HG03025 (cell line): ENCODE data around the gene F2RL3.
"Not testable (repeated sequence)": the region's sequence is repeated elsewhere in the genome, so short reads cannot be mapped to it uniquely, and the experiment has no call there.

Experiments used
- ATAC-seq: cut with Tn5 transposase; IDR thresholded peaks from one replicate; pipeline ENCODE4 v1.9.1; 2021; ENCODE audit warnings: mild to moderate bottlenecking, moderate library complexity; ENCODE audit not compliant: unreplicated experiment, low FRiP score

The F2RL3 gene

DNA sequence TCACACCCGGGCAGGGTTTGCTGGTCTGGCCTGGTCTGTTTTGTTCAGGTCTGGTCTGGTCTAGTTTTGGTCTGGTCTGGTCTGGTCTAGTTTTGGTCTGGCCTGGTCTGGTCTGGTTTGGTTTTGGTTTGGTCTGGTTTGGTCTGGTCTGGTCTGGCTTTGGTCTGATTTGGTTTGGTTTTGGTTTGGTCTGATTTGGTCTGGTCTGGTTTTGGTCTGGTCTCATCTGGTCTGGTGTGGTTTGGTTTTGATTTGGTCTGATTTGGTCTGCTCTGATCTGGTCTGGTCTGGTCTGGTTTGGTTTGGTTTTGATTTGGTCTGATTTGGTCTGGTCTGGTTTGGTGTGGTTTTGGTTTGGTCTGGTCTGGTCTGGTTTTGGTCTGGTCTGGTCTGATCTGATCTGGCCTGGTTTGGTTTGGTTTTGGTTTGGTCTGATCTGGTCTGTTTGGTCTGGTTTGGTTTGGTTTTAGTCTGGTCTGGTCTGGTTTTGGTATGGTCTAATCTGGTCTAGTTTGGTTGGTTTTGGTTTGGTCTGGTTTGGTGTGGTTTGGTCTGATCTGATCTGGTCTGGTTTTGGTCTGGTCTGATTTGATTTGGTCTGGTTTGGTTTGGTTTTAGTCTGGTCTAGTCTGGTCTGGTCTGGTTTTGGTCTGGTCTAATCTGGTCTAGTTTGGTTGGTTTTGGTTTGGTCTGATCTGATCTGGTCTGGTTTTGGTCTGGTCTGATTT is 14.4 kb upstream of the F2RL3 start:
- no peak for ATAC-seq

DNA sequence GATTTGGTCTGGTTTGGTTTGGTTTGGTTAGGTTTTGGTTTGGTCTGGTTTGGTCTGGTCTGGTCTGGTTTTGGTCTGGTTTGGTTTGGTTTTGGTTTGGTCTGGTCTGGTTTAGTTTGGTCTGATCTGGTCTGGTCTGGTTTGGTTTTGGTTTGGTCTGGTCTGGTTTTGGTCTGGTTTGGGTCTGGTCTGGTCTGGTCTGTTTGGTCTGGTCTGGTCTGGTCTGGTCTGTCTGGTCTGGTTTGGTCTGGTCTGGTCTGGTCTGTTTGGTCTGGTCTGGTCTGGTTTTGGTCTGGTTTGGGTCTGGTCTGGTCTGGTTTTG is 13.9 kb upstream of the F2RL3 start:
- ATAC-seq = not testable (repeated sequence)

DNA sequence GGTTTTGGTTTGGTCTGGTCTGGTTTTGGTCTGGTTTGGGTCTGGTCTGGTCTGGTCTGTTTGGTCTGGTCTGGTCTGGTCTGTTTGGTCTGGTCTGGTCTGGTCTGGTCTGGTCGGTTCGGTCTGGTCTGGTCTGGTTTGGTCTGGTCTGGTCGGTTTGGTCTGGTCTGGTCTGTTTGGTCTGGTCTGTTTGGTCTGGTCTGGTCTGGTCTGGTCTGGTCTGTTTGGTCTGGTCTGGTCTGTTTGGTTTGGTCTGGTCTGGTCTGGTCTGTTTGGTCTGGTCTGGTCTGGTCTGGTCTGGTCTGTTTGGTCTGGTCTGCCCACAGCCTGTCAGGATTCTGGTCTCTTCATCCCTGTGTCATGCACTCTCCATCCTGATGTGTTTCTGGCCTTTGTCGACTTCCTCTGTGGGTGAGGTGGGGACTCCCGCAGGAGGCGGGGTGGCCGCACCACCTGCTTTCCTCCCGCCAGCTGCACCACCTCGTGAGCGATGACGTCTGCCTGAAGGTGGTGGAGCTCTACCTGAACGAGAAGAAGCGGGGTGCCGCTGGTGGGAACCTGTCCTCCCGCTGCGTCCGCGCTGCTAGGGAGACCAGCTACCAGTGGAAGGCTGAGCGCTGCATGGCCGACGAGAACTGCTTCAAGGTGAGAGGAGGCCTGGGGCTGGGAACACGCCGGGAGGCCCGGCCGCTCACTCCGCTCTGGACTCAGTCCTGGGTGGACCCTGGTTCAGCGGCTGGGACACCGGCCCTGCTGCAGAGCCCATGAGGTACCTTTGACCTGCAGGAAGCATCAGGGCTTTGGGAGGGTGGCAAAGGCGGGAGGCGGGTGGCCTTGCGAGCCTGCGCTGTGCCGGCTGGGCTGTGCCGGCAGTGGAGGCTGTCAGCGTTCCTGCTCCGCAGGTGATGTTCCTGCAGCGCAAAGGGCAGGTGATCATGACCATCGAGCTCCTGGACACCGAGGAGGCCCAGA is 12.9 kb upstream of the F2RL3 start:
- no peak for ATAC-seq

DNA sequence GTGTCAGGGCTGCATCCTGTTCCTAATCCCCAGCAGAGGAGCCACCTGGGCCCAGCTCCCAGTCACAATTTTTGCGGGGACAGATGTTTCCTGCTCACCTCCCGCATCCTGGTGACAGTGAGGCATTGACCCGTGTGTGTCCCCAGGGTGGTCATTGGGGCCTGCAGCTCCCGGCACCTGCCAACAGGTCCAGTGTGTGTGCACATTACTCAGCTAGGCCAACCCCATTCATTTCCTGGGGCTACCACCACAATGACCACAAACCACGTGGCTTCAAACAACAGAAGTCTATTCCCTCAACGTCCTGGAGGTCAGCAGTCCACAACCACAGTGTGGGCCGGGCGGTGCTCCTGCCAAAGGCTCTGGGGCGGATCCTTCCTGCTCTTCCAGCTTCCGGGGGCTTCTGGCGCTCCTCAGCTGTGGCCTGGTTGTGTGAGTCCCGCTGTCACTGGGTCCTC is 11.9 kb upstream of the F2RL3 start:
- no peak for ATAC-seq

DNA sequence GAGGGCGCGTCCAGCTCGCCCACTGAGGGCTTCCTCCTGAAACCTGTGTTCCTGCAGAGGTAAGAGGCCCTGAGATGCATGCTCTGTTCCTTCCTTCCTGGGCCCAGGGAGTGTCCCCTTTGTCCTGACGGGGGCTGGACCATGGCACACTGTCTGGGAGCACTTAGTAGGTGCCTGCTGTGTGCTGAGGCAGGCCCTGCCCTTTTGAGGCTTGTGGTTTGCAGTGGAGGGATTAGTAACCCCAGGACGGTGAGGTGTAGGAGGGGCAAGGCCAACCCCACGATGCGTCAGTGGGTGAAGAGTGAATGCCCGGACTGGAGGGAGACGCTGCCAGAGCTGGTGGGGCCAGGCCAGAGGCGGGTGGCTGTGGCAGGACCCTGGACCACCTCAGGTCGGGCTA is 11.2 kb upstream of the F2RL3 start:
- ATAC-seq = no peak

DNA sequence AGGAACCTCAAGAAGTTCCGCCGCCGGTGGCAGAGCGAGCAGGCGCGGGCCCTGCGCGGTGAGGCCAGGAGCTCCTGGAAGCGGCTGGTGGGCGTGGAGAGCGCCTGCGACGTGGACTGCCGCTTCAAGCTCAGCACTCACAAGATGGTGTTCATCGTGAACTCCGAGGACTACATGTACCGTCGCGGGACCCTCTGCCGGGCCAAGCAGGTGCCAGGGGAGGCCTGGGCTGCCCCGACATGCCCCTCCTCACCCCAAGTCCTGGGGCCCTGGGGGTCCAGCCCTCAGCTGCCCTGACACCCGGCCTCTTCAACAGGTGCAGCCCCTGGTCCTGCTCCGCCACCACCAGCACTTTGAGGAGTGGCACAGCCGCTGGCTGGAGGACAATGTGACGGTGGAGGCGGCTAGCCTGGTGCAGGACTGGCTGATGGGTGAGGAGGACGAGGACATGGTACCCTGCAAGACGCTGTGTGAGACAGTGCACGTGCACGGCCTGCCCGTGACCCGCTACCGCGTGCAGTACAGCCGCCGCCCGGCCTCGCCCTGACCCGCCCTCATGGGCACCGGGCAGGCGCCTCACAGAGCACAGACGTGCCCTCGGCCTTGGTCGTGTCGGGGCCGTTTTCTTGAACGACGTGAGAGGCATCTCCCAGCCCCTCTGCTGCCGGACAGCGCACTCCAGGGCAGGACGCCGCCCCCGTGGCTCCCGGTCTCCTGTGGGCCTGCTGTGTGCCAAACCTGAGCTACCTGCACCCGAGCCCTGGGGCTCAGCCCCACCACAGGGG is 10.4 kb upstream of the F2RL3 start:
- ATAC-seq = no peak

DNA sequence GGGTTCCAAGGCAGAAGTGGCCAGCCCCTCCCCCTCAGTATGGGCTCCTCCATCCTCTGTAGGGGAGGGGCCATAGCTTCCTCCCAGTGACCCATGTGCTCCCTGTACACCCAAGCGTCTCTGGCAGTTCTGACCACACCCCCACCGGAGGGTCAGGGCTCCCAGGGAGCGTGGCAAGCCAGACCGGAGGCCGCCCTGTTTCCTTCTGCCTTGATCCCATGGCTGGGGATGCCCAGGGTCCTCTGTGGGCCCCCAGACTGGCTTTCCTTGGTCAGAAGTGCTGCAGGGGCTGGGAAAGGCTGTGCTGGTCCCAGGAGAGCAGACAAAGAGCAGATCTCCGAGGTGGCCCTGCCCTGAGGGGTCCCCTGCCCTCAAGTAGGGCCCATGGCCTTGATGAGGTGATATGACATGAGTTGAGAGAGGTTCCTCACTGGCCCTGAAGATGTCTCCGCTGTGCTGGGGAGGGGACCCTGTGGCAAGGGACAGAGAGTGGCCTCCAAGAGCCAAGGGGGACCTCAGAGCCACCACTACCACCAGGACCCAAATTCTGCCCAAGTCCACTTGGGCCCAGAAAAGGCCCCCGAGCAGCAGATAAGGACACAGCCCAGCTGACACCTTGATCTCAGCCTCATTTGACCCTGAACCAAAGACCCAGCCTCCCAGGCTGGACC is 7.8 kb upstream of the F2RL3 start:
- ATAC-seq = no peak

DNA sequence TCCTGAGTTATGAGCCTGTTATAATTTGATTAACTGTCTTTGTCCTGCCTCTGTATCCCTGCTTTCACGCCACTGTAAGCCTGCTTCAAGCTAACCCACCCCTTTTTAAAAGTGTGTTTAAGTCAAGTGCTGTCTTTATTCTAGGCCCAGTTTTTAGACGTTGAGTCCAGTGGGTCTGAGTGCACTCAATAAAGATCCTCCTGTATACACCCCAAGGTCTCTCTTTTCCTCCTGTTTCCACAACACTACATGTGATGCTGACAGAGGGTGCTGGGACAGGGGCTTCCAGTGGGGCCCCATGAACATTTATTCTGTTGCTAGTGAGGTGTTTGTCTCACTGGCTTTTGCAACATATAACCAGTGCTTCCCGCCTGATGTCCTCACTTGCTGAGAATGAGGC is 6.7 kb upstream of the F2RL3 start:
- no peak for ATAC-seq

DNA sequence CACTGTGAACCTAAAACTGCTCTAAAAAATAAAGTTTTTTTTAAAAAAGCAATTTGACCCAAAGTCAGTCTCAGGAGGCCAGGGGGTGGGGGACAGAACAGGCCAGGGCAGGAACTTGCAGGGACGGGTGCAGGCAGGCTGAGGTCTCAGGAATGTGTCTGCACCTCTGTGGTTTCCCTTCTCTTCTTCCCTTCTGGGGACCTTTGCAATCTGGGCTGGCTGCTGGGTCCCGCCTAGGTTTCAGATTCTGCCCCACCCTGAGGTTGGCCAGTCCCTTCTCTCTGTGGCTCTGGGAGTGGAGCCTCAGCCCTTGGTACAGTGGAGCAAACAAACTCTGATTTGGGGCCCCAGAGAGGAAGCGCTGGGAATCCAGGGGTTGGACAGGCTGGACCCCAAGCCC is 5.3 kb upstream of the F2RL3 start:
- no peak for ATAC-seq

DNA sequence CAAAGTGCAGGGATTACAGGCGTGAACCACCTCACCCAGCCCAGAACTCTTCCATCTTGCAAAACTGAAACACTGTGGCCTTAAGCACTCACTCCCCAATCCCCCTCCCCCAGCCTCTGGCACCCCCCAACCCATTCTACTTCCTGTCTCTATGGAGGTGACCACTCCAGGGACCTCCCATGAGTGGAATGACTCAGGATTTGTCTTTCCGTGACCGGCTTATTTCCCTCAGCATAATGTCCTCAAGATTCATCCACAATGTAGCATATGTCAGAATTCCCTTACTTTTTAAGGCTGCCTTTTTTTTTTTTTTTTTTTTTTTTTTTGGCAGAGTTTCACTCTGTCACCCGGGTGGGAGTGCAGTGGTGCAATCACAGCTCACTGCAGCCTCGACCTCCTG is 3.6 kb upstream of the F2RL3 start:
- no peak for ATAC-seq

DNA sequence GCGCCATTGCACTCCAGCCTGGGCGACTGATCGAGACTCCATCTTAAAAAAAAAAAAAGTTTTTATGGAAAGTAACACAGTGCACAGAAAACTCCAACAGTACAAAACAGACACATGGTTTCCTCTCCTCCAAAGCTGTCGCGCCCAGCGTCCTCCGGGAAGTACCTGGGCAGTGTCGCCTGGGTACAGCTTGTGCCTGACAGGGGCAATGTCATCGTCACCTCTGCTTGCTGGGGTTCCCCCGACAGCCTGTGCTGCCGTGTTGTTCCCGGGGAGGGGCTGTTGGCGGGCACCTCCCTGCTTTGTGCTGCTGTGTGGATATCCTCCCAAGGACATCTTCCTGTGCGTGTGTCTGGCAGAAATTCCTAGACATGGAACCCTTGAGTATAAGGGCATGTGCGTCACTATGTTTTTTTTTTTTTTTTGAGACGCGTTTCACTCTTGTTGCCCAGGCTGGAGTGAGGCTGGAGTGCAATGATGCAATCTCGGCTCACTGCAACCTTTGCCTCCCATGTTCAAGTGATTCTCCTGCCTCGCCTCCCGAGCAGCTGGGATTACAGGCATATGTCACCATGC is 2.4 kb upstream of the F2RL3 start:
- no peak for ATAC-seq

DNA sequence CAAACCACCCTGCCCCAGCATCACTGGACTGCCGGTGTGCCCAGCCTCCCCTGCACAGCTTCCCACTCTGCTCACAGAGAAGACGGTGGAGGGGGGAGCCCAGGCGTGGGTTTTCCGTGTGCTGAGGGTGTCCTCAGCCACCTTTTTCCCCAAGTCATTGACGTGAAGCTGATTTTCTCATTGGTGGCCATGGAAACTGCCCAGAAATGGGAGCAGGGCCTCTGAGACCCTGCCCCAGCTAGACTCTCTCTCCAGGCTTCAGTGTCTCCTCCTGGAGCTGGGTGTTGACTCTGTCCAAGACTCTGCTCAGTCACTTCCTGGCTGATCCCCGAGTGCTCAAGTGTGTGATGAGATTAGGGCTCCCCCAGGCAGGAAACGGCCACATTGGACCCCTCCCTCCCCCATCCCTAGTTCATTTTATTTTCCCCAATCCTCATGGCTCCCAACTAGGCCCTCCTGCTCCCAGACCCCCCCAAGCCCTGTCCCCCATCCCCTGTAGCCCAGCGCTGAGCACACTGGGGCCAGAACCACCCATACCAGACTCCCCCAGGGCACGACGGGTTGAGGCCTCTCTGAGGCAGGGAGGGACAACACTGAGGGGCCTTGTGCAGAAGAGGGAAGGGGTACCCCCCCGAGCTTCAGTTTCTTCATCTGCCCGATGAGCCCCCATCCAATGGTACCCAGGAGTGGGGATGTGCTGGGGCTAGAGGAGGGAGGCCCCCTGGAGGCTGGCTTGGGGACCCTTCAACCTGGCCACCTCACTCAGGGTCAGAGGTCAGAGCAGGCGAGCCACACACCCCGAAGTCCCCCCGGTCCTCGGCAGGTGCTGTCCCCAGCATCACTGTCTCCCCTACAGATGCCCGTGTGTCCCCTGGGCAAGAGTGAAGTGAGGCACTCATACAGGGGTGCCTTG is 1.2 kb upstream of the F2RL3 start:
- no peak for ATAC-seq

DNA sequence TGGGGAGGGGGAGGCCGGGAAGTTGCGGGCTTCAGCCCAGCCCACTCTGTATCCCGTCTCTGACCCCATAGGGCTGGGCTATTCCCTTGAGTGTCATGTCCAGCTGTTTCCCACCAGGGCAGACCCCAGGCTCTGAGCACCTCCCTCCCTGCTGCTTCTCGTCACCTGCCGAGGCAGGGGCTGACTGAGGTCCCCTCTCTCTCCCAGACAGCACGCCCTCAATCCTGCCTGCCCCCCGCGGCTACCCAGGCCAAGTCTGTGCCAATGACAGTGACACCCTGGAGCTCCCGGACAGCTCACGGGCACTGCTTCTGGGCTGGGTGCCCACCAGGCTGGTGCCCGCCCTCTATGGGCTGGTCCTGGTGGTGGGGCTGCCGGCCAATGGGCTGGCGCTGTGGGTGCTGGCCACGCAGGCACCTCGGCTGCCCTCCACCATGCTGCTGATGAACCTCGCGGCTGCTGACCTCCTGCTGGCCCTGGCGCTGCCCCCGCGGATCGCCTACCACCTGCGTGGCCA is 625 bp downstream of the F2RL3 start:
- no peak for ATAC-seq

DNA sequence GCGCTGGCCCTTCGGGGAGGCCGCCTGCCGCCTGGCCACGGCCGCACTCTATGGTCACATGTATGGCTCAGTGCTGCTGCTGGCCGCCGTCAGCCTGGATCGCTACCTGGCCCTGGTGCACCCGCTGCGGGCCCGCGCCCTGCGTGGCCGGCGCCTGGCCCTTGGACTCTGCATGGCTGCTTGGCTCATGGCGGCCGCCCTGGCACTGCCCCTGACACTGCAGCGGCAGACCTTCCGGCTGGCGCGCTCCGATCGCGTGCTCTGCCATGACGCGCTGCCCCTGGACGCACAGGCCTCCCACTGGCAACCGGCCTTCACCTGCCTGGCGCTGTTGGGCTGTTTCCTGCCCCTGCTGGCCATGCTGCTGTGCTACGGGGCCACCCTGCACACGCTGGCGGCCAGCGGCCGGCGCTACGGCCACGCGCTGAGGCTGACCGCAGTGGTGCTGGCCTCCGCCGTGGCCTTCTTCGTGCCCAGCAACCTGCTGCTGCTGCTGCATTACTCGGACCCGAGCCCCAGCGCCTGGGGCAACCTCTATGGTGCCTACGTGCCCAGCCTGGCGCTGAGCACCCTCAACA is 1.2 kb downstream of the F2RL3 start:
- no peak for ATAC-seq

DNA sequence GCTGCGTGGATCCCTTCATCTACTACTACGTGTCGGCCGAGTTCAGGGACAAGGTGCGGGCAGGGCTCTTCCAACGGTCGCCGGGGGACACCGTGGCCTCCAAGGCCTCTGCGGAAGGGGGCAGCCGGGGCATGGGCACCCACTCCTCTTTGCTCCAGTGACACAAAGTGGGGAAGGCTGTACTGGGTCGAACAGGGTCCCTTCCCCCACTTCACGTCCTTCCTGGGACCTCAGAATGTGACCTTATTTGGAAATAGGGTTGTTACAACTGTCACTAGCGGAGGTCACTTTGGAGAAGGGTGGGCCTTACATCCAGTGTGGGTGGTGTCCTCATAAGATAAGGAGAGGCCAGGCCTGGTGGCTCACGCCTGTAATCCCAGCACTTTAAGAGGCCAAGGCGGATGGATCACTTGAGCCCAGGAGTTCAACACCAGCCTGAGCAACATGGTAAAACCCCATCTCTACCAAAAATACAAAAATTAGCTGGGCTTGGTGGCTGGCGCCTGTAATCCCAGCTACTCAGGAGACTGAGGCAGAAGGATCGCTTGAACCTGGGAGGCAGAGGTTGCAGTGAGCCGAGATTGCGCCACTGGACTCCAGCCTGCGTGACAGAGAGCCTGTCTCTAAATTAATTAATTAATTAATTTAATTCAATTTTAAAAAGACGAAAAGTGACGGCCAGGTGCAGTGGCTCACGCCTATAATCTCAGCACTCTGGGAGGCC is 1.8 kb downstream of the F2RL3 start:
- no peak for ATAC-seq

DNA sequence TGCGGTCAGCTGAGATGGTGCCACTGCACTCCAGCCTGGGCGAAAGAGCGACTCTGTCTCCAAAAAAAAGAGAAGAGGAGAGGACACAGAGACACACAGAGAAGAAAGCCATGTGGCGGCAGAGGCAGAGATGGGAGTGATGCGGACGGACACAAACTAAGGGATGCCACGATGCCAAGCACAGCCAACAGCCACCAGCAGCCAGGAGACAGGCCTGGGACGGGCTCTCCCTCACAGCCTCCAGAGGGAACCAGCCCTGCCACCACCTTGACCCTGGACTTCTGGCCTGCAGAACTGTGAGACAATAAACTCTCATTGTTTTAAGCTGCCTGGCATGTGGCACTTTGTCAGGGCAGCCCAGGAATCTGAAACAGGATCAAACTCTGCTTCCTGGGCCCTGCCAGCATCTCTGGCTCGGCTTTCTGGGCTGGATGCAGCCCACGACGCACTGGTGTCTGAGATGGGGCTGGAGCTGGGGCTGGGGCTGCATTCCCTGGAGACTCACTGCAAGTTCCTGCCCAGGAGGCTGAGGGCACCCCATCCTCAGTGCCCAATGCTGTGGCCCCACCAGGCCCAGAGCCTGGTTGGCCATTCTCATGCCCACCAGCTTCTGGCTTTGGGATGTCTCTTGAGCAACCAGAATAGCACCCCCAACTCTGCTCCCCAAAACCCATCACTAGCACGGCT is 3.0 kb downstream of the F2RL3 start:
- ATAC-seq = no peak

DNA sequence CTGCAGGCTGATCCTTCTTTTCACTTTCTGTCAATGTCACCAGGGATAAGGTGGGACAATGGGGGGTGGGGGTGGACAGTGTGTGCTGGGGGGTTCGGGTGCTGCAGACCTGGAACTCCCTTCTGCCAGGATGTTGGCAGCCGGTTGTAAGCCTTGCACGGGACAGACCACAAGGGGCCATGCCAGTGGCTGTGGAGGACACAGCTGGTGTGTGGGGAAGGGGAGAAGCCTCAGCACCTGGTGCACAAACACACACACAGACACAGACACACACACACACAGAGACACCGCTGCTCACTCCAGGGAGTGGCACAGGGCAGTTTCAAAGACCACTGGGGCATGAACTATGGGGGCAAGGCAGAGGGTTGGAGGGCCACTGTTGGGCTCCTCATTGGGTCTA is 3.6 kb downstream of the F2RL3 start:
- ATAC-seq = no peak
